ENCODE data around the gene ERC2.

Gene ERC2

GRCh38 chr3:56365905-56366640 lies 102.2 kb downstream of the ERC2 start:
- no peak for DNase-seq (ENCODE audit: low read depth)
- Histone ChIP-seq H3K4me1 (ENCODE audit: control insufficient read depth, insufficient read depth, low read length) (peaks cover 5% of the 10 kb centered on the region), H3K9me3 (ENCODE audit: control insufficient read depth, low read length) (no peaks in the 10 kb centered on the region), H3K4me3 (ENCODE audit: low read length) (no peak overlapping the region), H3K27me3 (replicated peaks; ENCODE audit: control insufficient read depth, insufficient read depth, low read length) (no peaks in the 10 kb centered on the region), H3K36me3 (ENCODE audit: control insufficient read depth, insufficient read depth, low read length, severe bottlenecking) (no peaks in the 10 kb centered on the region), H3K9ac (ENCODE audit: low read length) (no peak overlapping the region)

- Histone ChIP-seq H3K4me1 (ENCODE audit: control insufficient read depth, insufficient read depth, low read length) (peaks cover 5% of the 10 kb centered on the region), H3K9me3 (ENCODE audit: control insufficient read depth, low read length) (no peaks in the 10 kb centered on the region), H3K4me3 (ENCODE audit: low read length) (no peak overlapping the region), H3K36me3 (ENCODE audit: control insufficient read depth, insufficient read depth, low read length, severe bottlenecking) (no peaks in the 10 kb centered on the region), H3K27me3 (replicated peaks; ENCODE audit: control insufficient read depth, insufficient read depth, low read length) (no peaks in the 10 kb centered on the region), H3K9ac (ENCODE audit: low read length) (no peak overlapping the region)
- DNase-seq (ENCODE audit: low read depth): no peak
Observed at GRCh38 chr3:56364665-56365064, 103.6 kb downstream of the ERC2 start.

GRCh38 chr3:56363720-56364119 lies 104.5 kb downstream of the ERC2 start:
- H3K4me1 ChIP-seq (ENCODE audit: control insufficient read depth, insufficient read depth, low read length): peaks cover 5% of the 10 kb centered on the region
- no peaks in the 10 kb centered on the region for H3K27me3 ChIP-seq (replicated peaks; ENCODE audit: control insufficient read depth, insufficient read depth, low read length)
- no peaks in the 10 kb centered on the region for H3K9me3 ChIP-seq (ENCODE audit: control insufficient read depth, low read length)
- H3K9ac ChIP-seq (ENCODE audit: low read length): no peak overlapping the region
- no peak overlapping the region for H3K4me3 ChIP-seq (ENCODE audit: low read length)
- no peaks in the 10 kb centered on the region for H3K36me3 ChIP-seq (ENCODE audit: control insufficient read depth, insufficient read depth, low read length, severe bottlenecking)
- DNase-seq (ENCODE audit: low read depth): no peak

- H3K4me1 ChIP-seq (ENCODE audit: control insufficient read depth, insufficient read depth, low read length): peaks cover 5% of the 10 kb centered on the region
- no peak overlapping the region for H3K9ac ChIP-seq (ENCODE audit: low read length)
- no peak overlapping the region for H3K4me3 ChIP-seq (ENCODE audit: low read length)
- no peaks in the 10 kb centered on the region for H3K27me3 ChIP-seq (replicated peaks; ENCODE audit: control insufficient read depth, insufficient read depth, low read length)
- no peaks in the 10 kb centered on the region for H3K9me3 ChIP-seq (ENCODE audit: control insufficient read depth, low read length)
- H3K36me3 ChIP-seq (ENCODE audit: control insufficient read depth, insufficient read depth, low read length, severe bottlenecking): no peaks in the 10 kb centered on the region
- DNase-seq (ENCODE audit: low read depth): no peak
Observed at GRCh38 chr3:56361731-56362130, 106.5 kb downstream of the ERC2 start.

GRCh38 chr3:56357266-56357665 lies 111.0 kb downstream of the ERC2 start:
- no peaks in the 10 kb centered on the region for H3K36me3 ChIP-seq (ENCODE audit: control insufficient read depth, insufficient read depth, low read length, severe bottlenecking)
- H3K4me3 ChIP-seq (ENCODE audit: low read length): no peak overlapping the region
- H3K9me3 ChIP-seq (ENCODE audit: control insufficient read depth, low read length): no peaks in the 10 kb centered on the region
- no peaks in the 10 kb centered on the region for H3K27me3 ChIP-seq (replicated peaks; ENCODE audit: control insufficient read depth, insufficient read depth, low read length)
- DNase-seq (ENCODE audit: low read depth): no peak
- H3K4me1 ChIP-seq (ENCODE audit: control insufficient read depth, insufficient read depth, low read length): no peaks in the 10 kb centered on the region
- no peak overlapping the region for H3K9ac ChIP-seq (ENCODE audit: low read length)

GRCh38 chr3:56356808-56357207 lies 111.5 kb downstream of the ERC2 start:
- H3K36me3 ChIP-seq (ENCODE audit: control insufficient read depth, insufficient read depth, low read length, severe bottlenecking): no peaks in the 10 kb centered on the region
- no peaks in the 10 kb centered on the region for H3K9me3 ChIP-seq (ENCODE audit: control insufficient read depth, low read length)
- DNase-seq (ENCODE audit: low read depth): no peak
- no peaks in the 10 kb centered on the region for H3K4me1 ChIP-seq (ENCODE audit: control insufficient read depth, insufficient read depth, low read length)
- no peak overlapping the region for H3K4me3 ChIP-seq (ENCODE audit: low read length)
- no peak overlapping the region for H3K9ac ChIP-seq (ENCODE audit: low read length)
- H3K27me3 ChIP-seq (replicated peaks; ENCODE audit: control insufficient read depth, insufficient read depth, low read length): no peaks in the 10 kb centered on the region

GRCh38 chr3:56355570-56356185 lies 112.6 kb downstream of the ERC2 start:
- no peaks in the 10 kb centered on the region for H3K36me3 ChIP-seq (ENCODE audit: control insufficient read depth, insufficient read depth, low read length, severe bottlenecking)
- DNase-seq (ENCODE audit: low read depth): no peak
- no peaks in the 10 kb centered on the region for H3K27me3 ChIP-seq (replicated peaks; ENCODE audit: control insufficient read depth, insufficient read depth, low read length)
- H3K9me3 ChIP-seq (ENCODE audit: control insufficient read depth, low read length): no peaks in the 10 kb centered on the region
- no peak overlapping the region for H3K4me3 ChIP-seq (ENCODE audit: low read length)
- H3K4me1 ChIP-seq (ENCODE audit: control insufficient read depth, insufficient read depth, low read length): no peaks in the 10 kb centered on the region
- H3K9ac ChIP-seq (ENCODE audit: low read length): no peak overlapping the region

- Histone ChIP-seq H3K4me1 (ENCODE audit: control insufficient read depth, insufficient read depth, low read length) (no peaks in the 10 kb centered on the region), H3K9me3 (ENCODE audit: control insufficient read depth, low read length) (no peaks in the 10 kb centered on the region)
- DNase-seq (ENCODE audit: low read depth): no peak
Observed at GRCh38 chr3:56351537-56351936, 116.7 kb downstream of the ERC2 start.

GRCh38 chr3:56347219-56347871 lies 120.9 kb downstream of the ERC2 start:
- Histone ChIP-seq H3K36me3 (ENCODE audit: control insufficient read depth, insufficient read depth, low read length, severe bottlenecking) (no peaks in the 10 kb centered on the region), H3K27me3 (replicated peaks; ENCODE audit: control insufficient read depth, insufficient read depth, low read length) (peaks cover 25% of the 10 kb centered on the region), H3K4me1 (ENCODE audit: control insufficient read depth, insufficient read depth, low read length) (no peaks in the 10 kb centered on the region), H3K9me3 (ENCODE audit: control insufficient read depth, low read length) (no peaks in the 10 kb centered on the region), H3K9ac (ENCODE audit: low read length) (no peak overlapping the region), H3K4me3 (ENCODE audit: low read length) (no peak overlapping the region)
- DNase-seq (ENCODE audit: low read depth): no peak

More at GRCh38 chr3:56351537-56351936, 116.7 kb downstream of the ERC2 start:
- no peaks in the 10 kb centered on the region for H3K36me3 ChIP-seq (ENCODE audit: control insufficient read depth, insufficient read depth, low read length, severe bottlenecking)
- no peaks in the 10 kb centered on the region for H3K27me3 ChIP-seq (replicated peaks; ENCODE audit: control insufficient read depth, insufficient read depth, low read length)
- no peak overlapping the region for H3K9ac ChIP-seq (ENCODE audit: low read length)
- no peak overlapping the region for H3K4me3 ChIP-seq (ENCODE audit: low read length)

- no peaks in the 10 kb centered on the region for H3K4me1 ChIP-seq (ENCODE audit: control insufficient read depth, insufficient read depth, low read length)
Observed at GRCh38 chr3:56342475-56342874, 125.8 kb downstream of the ERC2 start.

GRCh38 chr3:56339671-56340070 lies 128.6 kb downstream of the ERC2 start:
- H3K9me3 ChIP-seq (ENCODE audit: control insufficient read depth, low read length): no peaks in the 10 kb centered on the region
- no peaks in the 10 kb centered on the region for H3K36me3 ChIP-seq (ENCODE audit: control insufficient read depth, insufficient read depth, low read length, severe bottlenecking)
- peaks cover 30% of the 10 kb centered on the region for H3K27me3 ChIP-seq (replicated peaks; ENCODE audit: control insufficient read depth, insufficient read depth, low read length)
- no peak overlapping the region for H3K9ac ChIP-seq (ENCODE audit: low read length)
- DNase-seq (ENCODE audit: low read depth): no peak
- no peaks in the 10 kb centered on the region for H3K4me1 ChIP-seq (ENCODE audit: control insufficient read depth, insufficient read depth, low read length)
- H3K4me3 ChIP-seq (ENCODE audit: low read length): no peak overlapping the region

More at GRCh38 chr3:56342475-56342874, 125.8 kb downstream of the ERC2 start:
- H3K9ac ChIP-seq (ENCODE audit: low read length): no peak overlapping the region
- no peak for DNase-seq (ENCODE audit: low read depth)
- no peak overlapping the region for H3K4me3 ChIP-seq (ENCODE audit: low read length)
- H3K9me3 ChIP-seq (ENCODE audit: control insufficient read depth, low read length): no peaks in the 10 kb centered on the region
- peaks cover 35% of the 10 kb centered on the region for H3K27me3 ChIP-seq (replicated peaks; ENCODE audit: control insufficient read depth, insufficient read depth, low read length)
- H3K36me3 ChIP-seq (ENCODE audit: control insufficient read depth, insufficient read depth, low read length, severe bottlenecking): no peaks in the 10 kb centered on the region

Measured in adipocyte (in vitro differentiated cells).